WTC11 (cell line): ENCODE results near the gene RETREG3. TPM values are rescaled to one million over a fixed set of nuclear protein-coding genes. Genes with fewer than 3 reads are reported as not detected.

Experiments used
- ATAC-seq: fragments of 200-7000 bp; cut with Tn5 transposase; 2 replicates; pipeline ENCODE4 v1.10.0; 2021; ENCODE audit warnings: mild to moderate bottlenecking, moderate library complexity
- CTCF ChIA-PET: fragments of 300-600 bp; sonication (Branson Sonifier 250); formaldehyde crosslinking; loops from one replicate; lab custom pipeline; 2021; ENCODE audit warnings: antibody characterized with exemption; lab: Charles Lee
- POLR2A ChIA-PET: fragments of 350-600 bp; sonication (Branson Sonifier 250); formaldehyde crosslinking; loops from one replicate; lab custom pipeline; 2021; ENCODE audit warnings: antibody characterized with exemption; lab: Charles Lee
- DNase-seq: peaks from one replicate; pipeline ENCODE4 v3.0.0; 2021; ENCODE audit warnings: low spot score
- H3K27ac Mint-ChIP-seq: 2 replicates; pipeline ENCODE4 v1.8.0; 2021; ENCODE audit warnings: mixed read lengths
- H3K27me3 Mint-ChIP-seq: 2 replicates; pipeline ENCODE4 v1.8.0; 2021; ENCODE audit warnings: low read depth, mild to moderate bottlenecking, moderate library complexity, mixed read lengths
- H3K36me3 Mint-ChIP-seq: 2 replicates; pipeline ENCODE4 v1.8.0; 2021; ENCODE audit warnings: mixed read lengths
- H3K4me1 Mint-ChIP-seq: 2 replicates; pipeline ENCODE4 v1.8.0; 2022; ENCODE audit warnings: mixed read lengths
- H3K4me3 Mint-ChIP-seq: 2 replicates; pipeline ENCODE4 v1.8.0; 2021; ENCODE audit warnings: mild to moderate bottlenecking, moderate library complexity, mixed read lengths
- H3K9me3 Mint-ChIP-seq: 2 replicates; pipeline ENCODE4 v1.8.0; 2021; ENCODE audit warnings: mixed read lengths
- CREB1 ChIP-seq: sonication (generic); formaldehyde crosslinking; IDR thresholded peaks from 2 replicates; pipeline ENCODE4 v1.8.0; 2023; ENCODE audit warnings: mild to moderate bottlenecking, missing genetic modification reagents
- FOXK1 ChIP-seq: sonication (generic); formaldehyde crosslinking; IDR thresholded peaks from 2 replicates; pipeline ENCODE4 v1.8.0; 2022; ENCODE audit warnings: mild to moderate bottlenecking, moderate library complexity, missing genetic modification reagents
- JUN ChIP-seq: sonication (generic); formaldehyde crosslinking; IDR thresholded peaks from 2 replicates; pipeline ENCODE4 v1.8.0; 2023; ENCODE audit warnings: mild to moderate bottlenecking, missing genetic modification reagents
- NR1H2 ChIP-seq: sonication (generic); formaldehyde crosslinking; IDR thresholded peaks from 2 replicates; pipeline ENCODE4 v1.9.0; 2021; ENCODE audit warnings: mild to moderate bottlenecking, moderate library complexity, missing genetic modification reagents
- OVOL2 ChIP-seq: fragments of 250-450 bp; sonication (Bioruptor Pico); IDR thresholded peaks from 2 replicates; pipeline ENCODE4 v1.9.0; 2021; ENCODE audit warnings: mild to moderate bottlenecking, borderline replicate concordance
- PRRX2 ChIP-seq: fragments of 250-450 bp; sonication (Bioruptor Pico); IDR thresholded peaks from 2 replicates; pipeline ENCODE4 v1.8.0; 2021; ENCODE audit warnings: mild to moderate bottlenecking
- RELA ChIP-seq: sonication (generic); formaldehyde crosslinking; IDR thresholded peaks from 2 replicates; pipeline ENCODE4 v1.8.1; 2022; ENCODE audit warnings: missing genetic modification reagents, mild to moderate bottlenecking, borderline replicate concordance
- SP1 ChIP-seq: sonication (generic); formaldehyde crosslinking; conservative IDR thresholded peaks from 2 replicates; pipeline ENCODE4 v1.8.1; 2022; ENCODE audit warnings: missing genetic modification reagents
- TCF7 ChIP-seq: sonication (generic); formaldehyde crosslinking; IDR thresholded peaks from 2 replicates; pipeline ENCODE4 v1.8.0; 2022; ENCODE audit warnings: mild to moderate bottlenecking, low read depth, missing genetic modification reagents, moderate library complexity
- ZNF121 ChIP-seq: sonication (generic); formaldehyde crosslinking; IDR thresholded peaks from 2 replicates; pipeline ENCODE4 v1.8.0; 2023; ENCODE audit warnings: missing genetic modification reagents
- ZNF138 ChIP-seq: sonication (generic); formaldehyde crosslinking; conservative IDR thresholded peaks from 2 replicates; pipeline ENCODE4 v1.8.1; 2022; ENCODE audit warnings: mild to moderate bottlenecking, moderate library complexity, missing genetic modification reagents
- ZNF219 ChIP-seq: sonication (generic); formaldehyde crosslinking; IDR thresholded peaks from 2 replicates; pipeline ENCODE4 v1.8.0; 2023; ENCODE audit warnings: missing genetic modification reagents, mild to moderate bottlenecking, borderline replicate concordance
- ZNF416 ChIP-seq: fragments of 250-450 bp; sonication (Bioruptor Pico); IDR thresholded peaks from 2 replicates; pipeline ENCODE4 v1.9.0; 2021; ENCODE audit warnings: mild to moderate bottlenecking, inconsistent platforms
- total RNA-seq: library from RNA; stranded (reverse); gene quantifications from 3 replicates; pipeline ENCODE4 v1.2.3, GENCODE V29; 2021
- TF ChIP-seq, protein P1 (sequence below): sonication (generic); formaldehyde crosslinking; IDR thresholded peaks from 2 replicates; pipeline ENCODE4 v1.8.0; 2022; ENCODE audit warnings: mild to moderate bottlenecking, missing genetic modification reagents
- TF ChIP-seq, protein P2 (sequence below): sonication (generic); formaldehyde crosslinking; IDR thresholded peaks from 2 replicates; pipeline ENCODE4 v1.8.1; 2023; ENCODE audit warnings: mild to moderate bottlenecking, missing genetic modification reagents, moderate library complexity
- TF ChIP-seq, protein P3 (sequence below): fragments of 200-600 bp; IDR thresholded peaks from 2 replicates; pipeline ENCODE4 v1.8.0; 2022; ENCODE audit warnings: antibody characterized with exemption
- TF ChIP-seq, protein P4 (sequence below): sonication (generic); formaldehyde crosslinking; conservative IDR thresholded peaks from 2 replicates; pipeline ENCODE4 v1.8.1; 2023; ENCODE audit warnings: mild to moderate bottlenecking, low read depth, missing genetic modification reagents, moderate library complexity
- TF ChIP-seq, protein P5 (sequence below): sonication (generic); formaldehyde crosslinking; IDR thresholded peaks from 2 replicates; pipeline ENCODE4 v1.8.1; 2022; ENCODE audit warnings: mild to moderate bottlenecking, missing genetic modification reagents, moderate library complexity, borderline replicate concordance

Gene RETREG3
- total RNA-seq, 1 experiment from 2014 or later, result 40.4 TPM

DNA sequence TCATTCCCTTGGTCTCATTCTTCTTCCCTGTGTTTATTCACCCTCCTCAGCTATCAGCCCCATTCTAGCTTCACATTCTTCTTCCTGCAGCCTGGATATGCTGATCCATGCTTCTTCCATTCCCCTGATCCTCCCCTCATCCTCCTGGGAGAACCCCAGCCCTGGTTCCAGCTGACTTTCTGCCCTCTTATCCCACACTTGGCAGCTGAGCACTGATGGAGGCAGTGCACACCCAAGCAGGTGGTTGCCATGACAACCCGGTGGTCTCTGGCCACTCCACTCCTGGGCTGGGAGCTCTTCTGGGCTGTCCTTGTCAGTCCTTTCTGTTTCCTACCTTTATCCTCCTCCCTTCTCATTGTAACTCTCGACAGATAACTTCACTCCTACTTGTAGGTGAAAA is 33.2 kb upstream of the RETREG3 start:
- POLR2A ChIA-PET, result no interaction called here
- Mint-ChIP-seq H3K4me3 (no peak overlapping the region), H3K36me3 (no peaks in the 10 kb centered on the region), H3K4me1 (peaks cover 8% of the 10 kb centered on the region), H3K27me3 (no peaks in the 10 kb centered on the region; the same call in 1 of the 2 replicates), H3K9me3 (no peaks in the 10 kb centered on the region), H3K27ac (no peak overlapping the region)
- DNase-seq (peak; percentile 38), ATAC-seq (peak; percentile 69)
- no peak for TF ChIP-seq OVOL2
- no peak for TF ChIP-seq JUN
- TF ChIP-seq, protein P1, sequence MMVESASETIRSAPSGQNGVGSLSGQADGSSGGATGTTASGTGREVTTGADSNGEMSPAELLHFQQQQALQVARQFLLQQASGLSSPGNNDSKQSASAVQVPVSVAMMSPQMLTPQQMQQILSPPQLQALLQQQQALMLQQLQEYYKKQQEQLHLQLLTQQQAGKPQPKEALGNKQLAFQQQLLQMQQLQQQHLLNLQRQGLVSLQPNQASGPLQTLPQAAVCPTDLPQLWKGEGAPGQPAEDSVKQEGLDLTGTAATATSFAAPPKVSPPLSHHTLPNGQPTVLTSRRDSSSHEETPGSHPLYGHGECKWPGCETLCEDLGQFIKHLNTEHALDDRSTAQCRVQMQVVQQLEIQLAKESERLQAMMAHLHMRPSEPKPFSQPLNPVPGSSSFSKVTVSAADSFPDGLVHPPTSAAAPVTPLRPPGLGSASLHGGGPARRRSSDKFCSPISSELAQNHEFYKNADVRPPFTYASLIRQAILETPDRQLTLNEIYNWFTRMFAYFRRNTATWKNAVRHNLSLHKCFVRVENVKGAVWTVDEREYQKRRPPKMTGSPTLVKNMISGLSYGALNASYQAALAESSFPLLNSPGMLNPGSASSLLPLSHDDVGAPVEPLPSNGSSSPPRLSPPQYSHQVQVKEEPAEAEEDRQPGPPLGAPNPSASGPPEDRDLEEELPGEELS (CRISPR knock-in tag), result no peak
- TF ChIP-seq PRRX2 (CRISPR knock-in tag), result no peak
- TF ChIP-seq, protein P2, sequence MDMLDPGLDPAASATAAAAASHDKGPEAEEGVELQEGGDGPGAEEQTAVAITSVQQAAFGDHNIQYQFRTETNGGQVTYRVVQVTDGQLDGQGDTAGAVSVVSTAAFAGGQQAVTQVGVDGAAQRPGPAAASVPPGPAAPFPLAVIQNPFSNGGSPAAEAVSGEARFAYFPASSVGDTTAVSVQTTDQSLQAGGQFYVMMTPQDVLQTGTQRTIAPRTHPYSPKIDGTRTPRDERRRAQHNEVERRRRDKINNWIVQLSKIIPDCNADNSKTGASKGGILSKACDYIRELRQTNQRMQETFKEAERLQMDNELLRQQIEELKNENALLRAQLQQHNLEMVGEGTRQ (CRISPR knock-in tag), result no peak
- TF ChIP-seq, protein P3, sequence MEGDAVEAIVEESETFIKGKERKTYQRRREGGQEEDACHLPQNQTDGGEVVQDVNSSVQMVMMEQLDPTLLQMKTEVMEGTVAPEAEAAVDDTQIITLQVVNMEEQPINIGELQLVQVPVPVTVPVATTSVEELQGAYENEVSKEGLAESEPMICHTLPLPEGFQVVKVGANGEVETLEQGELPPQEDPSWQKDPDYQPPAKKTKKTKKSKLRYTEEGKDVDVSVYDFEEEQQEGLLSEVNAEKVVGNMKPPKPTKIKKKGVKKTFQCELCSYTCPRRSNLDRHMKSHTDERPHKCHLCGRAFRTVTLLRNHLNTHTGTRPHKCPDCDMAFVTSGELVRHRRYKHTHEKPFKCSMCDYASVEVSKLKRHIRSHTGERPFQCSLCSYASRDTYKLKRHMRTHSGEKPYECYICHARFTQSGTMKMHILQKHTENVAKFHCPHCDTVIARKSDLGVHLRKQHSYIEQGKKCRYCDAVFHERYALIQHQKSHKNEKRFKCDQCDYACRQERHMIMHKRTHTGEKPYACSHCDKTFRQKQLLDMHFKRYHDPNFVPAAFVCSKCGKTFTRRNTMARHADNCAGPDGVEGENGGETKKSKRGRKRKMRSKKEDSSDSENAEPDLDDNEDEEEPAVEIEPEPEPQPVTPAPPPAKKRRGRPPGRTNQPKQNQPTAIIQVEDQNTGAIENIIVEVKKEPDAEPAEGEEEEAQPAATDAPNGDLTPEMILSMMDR, result no peak
- TF ChIP-seq SP1 (CRISPR knock-in tag), result no peak
- CTCF ChIA-PET, result interaction anchor here (0.8 to 1.3 kb wide), 5 partner anchors 32 to 178 kb away, joined by 3 to 5 read pairs (median 4); partner anchors contain the start of genes CNTNAP1, RETREG3 and TUBG1

DNA sequence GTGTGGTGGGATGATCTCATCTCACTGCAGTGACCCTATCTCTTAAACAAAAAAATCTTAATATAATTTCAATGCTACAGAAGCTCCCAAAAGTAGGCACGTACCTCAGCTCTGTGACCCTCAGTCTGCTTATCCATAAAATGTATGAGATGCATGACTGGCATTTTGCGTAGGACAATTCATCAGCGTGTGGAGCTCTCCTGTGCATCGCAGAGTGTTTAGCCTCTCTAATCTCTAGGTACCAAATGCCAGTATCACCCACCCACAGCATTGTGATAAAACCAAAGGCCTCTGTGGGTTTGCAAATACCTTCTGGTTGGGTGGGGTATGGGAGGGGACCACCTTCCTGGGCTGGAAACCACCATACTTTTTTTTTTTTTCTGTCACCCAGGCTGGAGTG is 30.9 kb upstream of the RETREG3 start:
- Mint-ChIP-seq H3K4me3 (no peak overlapping the region), H3K4me1 (peaks cover 8% of the 10 kb centered on the region), H3K9me3 (no peaks in the 10 kb centered on the region), H3K27me3 (peaks cover 3% of the 10 kb centered on the region; the same call in 1 of the 2 replicates), H3K27ac (no peak overlapping the region), H3K36me3 (no peaks in the 10 kb centered on the region)
- ATAC-seq (no peak), DNase-seq (no peak)
- ChIA-PET CTCF (interaction anchor here (2.8 kb wide), 1 partner anchor 21 kb away, joined by 7 read pairs; no protein-coding TSS in a partner anchor), POLR2A (no interaction called here)
- TF ChIP-seq NR1H2 (CRISPR knock-in tag), result no peak
- TF ChIP-seq, protein P4, sequence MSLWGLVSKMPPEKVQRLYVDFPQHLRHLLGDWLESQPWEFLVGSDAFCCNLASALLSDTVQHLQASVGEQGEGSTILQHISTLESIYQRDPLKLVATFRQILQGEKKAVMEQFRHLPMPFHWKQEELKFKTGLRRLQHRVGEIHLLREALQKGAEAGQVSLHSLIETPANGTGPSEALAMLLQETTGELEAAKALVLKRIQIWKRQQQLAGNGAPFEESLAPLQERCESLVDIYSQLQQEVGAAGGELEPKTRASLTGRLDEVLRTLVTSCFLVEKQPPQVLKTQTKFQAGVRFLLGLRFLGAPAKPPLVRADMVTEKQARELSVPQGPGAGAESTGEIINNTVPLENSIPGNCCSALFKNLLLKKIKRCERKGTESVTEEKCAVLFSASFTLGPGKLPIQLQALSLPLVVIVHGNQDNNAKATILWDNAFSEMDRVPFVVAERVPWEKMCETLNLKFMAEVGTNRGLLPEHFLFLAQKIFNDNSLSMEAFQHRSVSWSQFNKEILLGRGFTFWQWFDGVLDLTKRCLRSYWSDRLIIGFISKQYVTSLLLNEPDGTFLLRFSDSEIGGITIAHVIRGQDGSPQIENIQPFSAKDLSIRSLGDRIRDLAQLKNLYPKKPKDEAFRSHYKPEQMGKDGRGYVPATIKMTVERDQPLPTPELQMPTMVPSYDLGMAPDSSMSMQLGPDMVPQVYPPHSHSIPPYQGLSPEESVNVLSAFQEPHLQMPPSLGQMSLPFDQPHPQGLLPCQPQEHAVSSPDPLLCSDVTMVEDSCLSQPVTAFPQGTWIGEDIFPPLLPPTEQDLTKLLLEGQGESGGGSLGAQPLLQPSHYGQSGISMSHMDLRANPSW (CRISPR knock-in tag), result no peak
- no peak for TF ChIP-seq CREB1 (CRISPR knock-in tag)
- TF ChIP-seq, protein P5, sequence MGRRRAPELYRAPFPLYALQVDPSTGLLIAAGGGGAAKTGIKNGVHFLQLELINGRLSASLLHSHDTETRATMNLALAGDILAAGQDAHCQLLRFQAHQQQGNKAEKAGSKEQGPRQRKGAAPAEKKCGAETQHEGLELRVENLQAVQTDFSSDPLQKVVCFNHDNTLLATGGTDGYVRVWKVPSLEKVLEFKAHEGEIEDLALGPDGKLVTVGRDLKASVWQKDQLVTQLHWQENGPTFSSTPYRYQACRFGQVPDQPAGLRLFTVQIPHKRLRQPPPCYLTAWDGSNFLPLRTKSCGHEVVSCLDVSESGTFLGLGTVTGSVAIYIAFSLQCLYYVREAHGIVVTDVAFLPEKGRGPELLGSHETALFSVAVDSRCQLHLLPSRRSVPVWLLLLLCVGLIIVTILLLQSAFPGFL (CRISPR knock-in tag), result no peak
- TF ChIP-seq ZNF138 (CRISPR knock-in tag), result no peak
- no peak for TF ChIP-seq TCF7 (CRISPR knock-in tag)
- no peak for TF ChIP-seq ZNF121
- TF ChIP-seq FOXK1 (CRISPR knock-in tag), result no peak
- no peak for TF ChIP-seq SP1 (CRISPR knock-in tag)
- no peak for TF ChIP-seq ZNF416 (CRISPR knock-in tag)
- TF ChIP-seq ZNF219 (CRISPR knock-in tag), result no peak
- no peak for TF ChIP-seq RELA (CRISPR knock-in tag)
- no peak for TF ChIP-seq JUN
